RWPE2 (cell line): ENCODE data around the gene RESP18.

Experiments used
- ATAC-seq: fragments of 200-7000 bp; cut with Tn5 transposase; 3 replicates; pipeline ENCODE4 v1.9.1; 2021; ENCODE audit warnings: low read depth
- DNase-seq: peaks from one replicate; pipeline ENCODE4 v3.0.0-alpha.2; 2020; ENCODE audit warnings: low spot score
- H3K27ac ChIP-seq: fragments of 450-650 bp; 2 replicates; pipeline ENCODE4 v1.5.1; 2017; ENCODE audit warnings: mild to moderate bottlenecking; ENCODE audit not compliant: poor library complexity, severe bottlenecking
- H3K27me3 ChIP-seq: fragments of 250-450 bp; sonication (Bioruptor Pico); 2 replicates; pipeline ENCODE4 v1.5.1; 2021; ENCODE audit warnings: mild to moderate bottlenecking, moderate library complexity; ENCODE audit not compliant: insufficient read depth, poor library complexity, severe bottlenecking
- H3K36me3 ChIP-seq: fragments of 250-450 bp; sonication (Bioruptor Pico); 2 replicates; pipeline ENCODE4 v1.5.1; 2020; ENCODE audit warnings: low read depth, mild to moderate bottlenecking, moderate library complexity
- H3K4me1 ChIP-seq: fragments of 250-450 bp; sonication (Bioruptor Pico); 2 replicates; pipeline ENCODE4 v1.5.1; 2021; ENCODE audit warnings: mild to moderate bottlenecking, moderate library complexity; ENCODE audit not compliant: insufficient read depth, poor library complexity, severe bottlenecking
- H3K4me3 ChIP-seq: fragments of 250-450 bp; sonication (Bioruptor Pico); 2 replicates; pipeline ENCODE4 v1.5.1; 2021; ENCODE audit warnings: mild to moderate bottlenecking, moderate library complexity; ENCODE audit not compliant: severe bottlenecking
- H3K9me3 ChIP-seq: fragments of 250-450 bp; sonication (Bioruptor Pico); 2 replicates; pipeline ENCODE4 v1.5.1; 2021; ENCODE audit warnings: mild to moderate bottlenecking, moderate library complexity; ENCODE audit not compliant: severe bottlenecking
- TF ChIP-seq, protein P1 (sequence below): fragments of 450-650 bp; IDR thresholded peaks from one replicate; pipeline ENCODE4 v1.5.1; 2017; ENCODE audit warnings: mild to moderate bottlenecking, moderate library complexity; ENCODE audit not compliant: poor library complexity, severe bottlenecking

RESP18 gene

DNA sequence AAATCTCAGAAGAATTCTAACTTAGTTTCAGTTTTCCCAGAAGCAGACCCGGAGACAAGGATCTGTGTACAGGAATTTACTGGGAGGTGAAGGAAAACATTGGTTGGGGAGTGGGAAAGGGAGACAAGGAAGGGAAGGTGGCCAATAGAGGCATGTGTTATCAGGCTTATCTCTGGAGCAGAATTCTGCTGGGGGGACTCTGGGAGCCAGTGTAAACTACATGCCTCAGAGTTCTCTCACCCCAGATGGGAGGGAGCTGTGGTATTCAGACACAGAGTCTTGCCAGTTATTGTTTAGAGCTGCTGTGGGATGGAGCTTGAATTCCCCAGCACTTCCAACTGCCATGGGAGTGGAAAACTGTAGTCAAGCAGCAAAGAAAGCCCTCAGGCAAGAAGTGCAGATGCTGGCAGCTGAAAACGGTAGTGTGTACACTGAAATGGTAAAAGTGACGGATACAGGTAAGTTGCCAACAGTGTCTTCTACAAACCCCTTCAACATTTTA lies 36.2 kb upstream of the RESP18 start:
- no peak for DNase-seq
- ATAC-seq: peak; percentile 36; the same call in 2 of the 3 replicates
- H3K4me3 ChIP-seq: no peak overlapping the region

DNA sequence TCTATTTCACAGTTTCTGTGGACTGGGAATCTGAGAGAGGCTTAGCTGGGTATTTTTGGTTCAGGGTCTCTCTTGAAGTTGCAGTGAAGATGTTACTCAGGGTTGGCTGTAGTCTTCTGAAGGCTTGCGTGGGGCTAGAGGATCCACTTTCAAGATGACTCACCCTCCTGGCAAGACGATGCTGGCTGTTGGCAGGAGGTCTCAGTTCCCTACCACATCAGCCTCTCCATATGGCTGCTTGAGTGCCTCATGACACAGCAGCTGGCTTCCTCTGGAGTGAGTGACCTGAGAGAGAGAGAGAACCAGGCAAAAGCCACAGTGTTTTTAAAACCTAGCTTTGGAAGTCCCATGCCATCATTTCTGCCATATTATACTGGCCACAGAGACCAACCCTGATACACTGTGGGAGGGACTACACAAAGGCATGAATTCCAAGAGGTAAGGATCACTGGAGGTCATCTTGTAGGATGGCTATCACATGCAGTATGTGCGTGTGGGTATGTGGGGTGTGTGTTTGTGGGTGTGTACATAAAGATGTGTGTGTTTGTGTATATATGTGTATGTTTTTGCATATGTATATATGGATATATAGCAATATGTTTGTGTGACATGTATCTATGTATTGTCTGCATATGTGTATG lies 30.1 kb upstream of the RESP18 start:
- DNase-seq: no peak
- ATAC-seq: peak; percentile 86
- Histone ChIP-seq H3K36me3 (no peaks in the 10 kb centered on the region), H3K4me3 (no peak overlapping the region), H3K27ac (no peak overlapping the region), H3K4me1 (no peaks in the 10 kb centered on the region), H3K9me3 (no peaks in the 10 kb centered on the region), H3K27me3 (peaks cover 31% of the 10 kb centered on the region)
- TF ChIP-seq, protein P1, sequence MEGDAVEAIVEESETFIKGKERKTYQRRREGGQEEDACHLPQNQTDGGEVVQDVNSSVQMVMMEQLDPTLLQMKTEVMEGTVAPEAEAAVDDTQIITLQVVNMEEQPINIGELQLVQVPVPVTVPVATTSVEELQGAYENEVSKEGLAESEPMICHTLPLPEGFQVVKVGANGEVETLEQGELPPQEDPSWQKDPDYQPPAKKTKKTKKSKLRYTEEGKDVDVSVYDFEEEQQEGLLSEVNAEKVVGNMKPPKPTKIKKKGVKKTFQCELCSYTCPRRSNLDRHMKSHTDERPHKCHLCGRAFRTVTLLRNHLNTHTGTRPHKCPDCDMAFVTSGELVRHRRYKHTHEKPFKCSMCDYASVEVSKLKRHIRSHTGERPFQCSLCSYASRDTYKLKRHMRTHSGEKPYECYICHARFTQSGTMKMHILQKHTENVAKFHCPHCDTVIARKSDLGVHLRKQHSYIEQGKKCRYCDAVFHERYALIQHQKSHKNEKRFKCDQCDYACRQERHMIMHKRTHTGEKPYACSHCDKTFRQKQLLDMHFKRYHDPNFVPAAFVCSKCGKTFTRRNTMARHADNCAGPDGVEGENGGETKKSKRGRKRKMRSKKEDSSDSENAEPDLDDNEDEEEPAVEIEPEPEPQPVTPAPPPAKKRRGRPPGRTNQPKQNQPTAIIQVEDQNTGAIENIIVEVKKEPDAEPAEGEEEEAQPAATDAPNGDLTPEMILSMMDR: no peak

More for the DNA sequence above, 36.2 kb upstream of the RESP18 start:
- TF ChIP-seq, protein P1: no peak
- Histone ChIP-seq H3K4me1 (no peaks in the 10 kb centered on the region), H3K27ac (no peak overlapping the region), H3K9me3 (no peaks in the 10 kb centered on the region), H3K36me3 (0 out of 2 replicates have a peak, but pooled peaks cover 4% of the 10 kb centered on the region), H3K27me3 (no peaks in the 10 kb centered on the region)

DNA sequence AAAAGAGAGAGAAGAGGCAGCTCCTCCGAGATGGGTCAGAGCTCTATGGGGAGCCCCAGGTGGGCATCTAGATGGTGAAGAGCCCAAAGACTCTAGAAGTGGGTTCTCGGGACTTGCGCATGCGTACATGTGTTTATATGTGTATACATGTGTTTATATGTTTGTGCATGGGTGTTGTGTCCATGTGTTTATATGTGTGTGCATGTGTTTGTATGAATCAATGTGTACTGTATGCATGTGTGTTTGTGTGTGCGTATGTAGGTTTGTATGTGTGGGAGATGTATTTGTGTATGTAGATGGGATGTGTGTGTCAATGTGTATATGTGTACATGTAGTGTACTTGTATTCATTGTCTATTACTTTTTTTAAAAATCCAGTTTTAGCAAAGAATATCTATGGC lies 29.5 kb upstream of the RESP18 start:
- Histone ChIP-seq H3K9me3 (no peaks in the 10 kb centered on the region), H3K4me1 (no peaks in the 10 kb centered on the region), H3K4me3 (no peak overlapping the region), H3K36me3 (no peaks in the 10 kb centered on the region), H3K27me3 (peaks cover 37% of the 10 kb centered on the region), H3K27ac (no peak overlapping the region)
- ATAC-seq: no peak
- TF ChIP-seq, protein P1: no peak
- no peak for DNase-seq

DNA sequence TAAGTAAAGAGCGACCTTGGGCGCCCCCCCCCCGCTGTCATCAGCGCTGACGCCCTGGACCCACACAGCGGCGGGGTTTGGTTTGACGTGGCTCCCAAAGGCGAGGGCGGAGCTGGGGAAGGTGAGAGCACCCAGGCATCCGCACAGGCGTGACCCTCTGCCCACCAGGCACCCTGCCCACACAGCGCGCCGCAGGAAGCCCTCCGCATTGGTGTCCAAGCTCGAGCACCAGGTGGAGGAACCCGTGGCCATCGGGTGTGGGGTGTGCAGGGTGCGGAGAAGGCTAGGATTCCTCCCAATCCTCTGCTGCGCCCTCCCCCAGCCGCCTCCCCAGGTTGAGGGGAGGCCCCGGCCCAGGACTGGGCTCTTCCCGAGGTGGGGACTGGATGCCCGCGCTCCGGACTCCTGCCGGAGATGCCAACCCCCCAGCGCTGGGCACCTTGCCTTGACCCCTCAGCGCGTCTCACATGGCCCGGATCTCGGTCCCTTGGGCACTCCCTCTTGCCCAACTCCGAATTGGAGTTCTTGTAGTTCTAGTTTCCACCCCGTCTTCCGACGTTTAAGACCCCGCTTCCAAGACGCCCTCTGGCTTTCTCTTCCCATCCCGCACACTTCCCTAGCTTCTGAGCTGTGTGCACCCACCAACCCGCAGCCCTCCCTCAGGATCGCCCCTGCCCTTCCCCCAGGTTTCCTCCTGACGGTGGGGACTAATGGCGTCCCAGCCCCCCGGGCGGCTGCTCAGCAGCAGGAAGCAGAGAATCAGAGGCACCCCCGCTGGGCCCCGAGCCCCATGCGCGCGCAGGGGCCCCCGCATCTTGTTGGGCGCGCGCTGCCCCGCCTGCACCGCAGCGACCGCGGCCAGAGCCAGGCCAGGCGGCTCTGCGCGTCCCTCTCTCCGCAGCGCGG lies 25.9 kb upstream of the RESP18 start:
- no peak overlapping the region for H3K4me3 ChIP-seq
- DNase-seq: no peak

More for the DNA sequence above, 25.9 kb upstream of the RESP18 start:
- peak; percentile 30; the same call in 2 of the 3 replicates for ATAC-seq
- TF ChIP-seq, protein P1: no peak
- H3K36me3 ChIP-seq: no peaks in the 10 kb centered on the region
- peaks cover 42% of the 10 kb centered on the region for H3K27me3 ChIP-seq
- no peaks in the 10 kb centered on the region for H3K4me1 ChIP-seq
- H3K9me3 ChIP-seq: no peaks in the 10 kb centered on the region
- no peak overlapping the region for H3K27ac ChIP-seq
